Measurements from ENCODE around the gene PTDSS2. TPM values are rescaled to one million over a fixed set of nuclear protein-coding genes. Genes with fewer than 3 reads are reported as not detected.

Gene PTDSS2
- total RNA-seq, 2 experiments from 2014 or later, result 14.8 to 18.8 TPM

GRCh38 chr11:416051-416756 is 33.9 kb upstream of the PTDSS2 start:
- DNase-seq, result peak; percentile 41
- POLR2A ChIA-PET, result interaction anchor here (1.2 to 1.6 kb wide), 2 partner anchors 9 to 10 kb away, joined by 3 to 7 read pairs; no protein-coding TSS in a partner anchor
- CTCF ChIA-PET, result interaction anchor here (0.8 to 1.6 kb wide), 5 partner anchors 10 to 33 kb away, joined by 3 to 5 read pairs (median 4); partner anchors contain the start of gene PTDSS2
- intact Hi-C loops (cut with DNase I, micrococcal nuclease), result loop anchor here in 1 of 2 experiments (2.0 kb wide), 1 partner anchor 91 kb away; the partner anchor contains the start of gene RNH1
- H3K9me3 Mint-ChIP-seq (ENCODE audit: low read depth), result no peaks in the 10 kb centered on the region
- H3K4me1 Mint-ChIP-seq, result peaks cover 32% of the 10 kb centered on the region
- no peaks in the 10 kb centered on the region for H3K27me3 Mint-ChIP-seq
- H3K36me3 Mint-ChIP-seq (ENCODE audit: low read depth), result no peaks in the 10 kb centered on the region
- peak overlapping the region; percentile 85 for H3K4me3 Mint-ChIP-seq
- H3K27ac Mint-ChIP-seq, result peak overlapping the region; percentile 74
- peak; percentile 1 for ATAC-seq

- Mint-ChIP-seq H3K27ac (no peak overlapping the region), H3K36me3 (ENCODE audit: low read depth) (no peaks in the 10 kb centered on the region), H3K4me1 (peaks cover 32% of the 10 kb centered on the region), H3K9me3 (ENCODE audit: low read depth) (no peaks in the 10 kb centered on the region), H3K4me3 (peak overlapping the region; percentile 85), H3K27me3 (no peaks in the 10 kb centered on the region)
- CTCF ChIA-PET, result interaction anchor here (0.8 to 1.2 kb wide), 4 partner anchors 10 to 33 kb away, joined by 3 to 5 read pairs (median 4); partner anchors contain the start of gene PTDSS2
- ATAC-seq (peak; percentile 20), DNase-seq (peak; percentile 60)
- intact Hi-C loops (cut with DNase I, micrococcal nuclease), result loop anchor here in 1 of 2 experiments (2.0 kb wide), 1 partner anchor 90 kb away; the partner anchor contains the start of gene RNH1
- POLR2A ChIA-PET, result interaction anchor here (1.2 to 1.6 kb wide), 2 partner anchors 10 to 11 kb away, joined by 3 to 7 read pairs; no protein-coding TSS in a partner anchor
Measured at GRCh38 chr11:416757-417621, 33.1 kb upstream of the PTDSS2 start.

- no peak overlapping the region for H3K27ac Mint-ChIP-seq
- no peaks in the 10 kb centered on the region for H3K27me3 Mint-ChIP-seq
- intact Hi-C loops (cut with DNase I, micrococcal nuclease), result loop anchor here in 1 of 2 experiments (2.0 kb wide), 1 partner anchor 89 kb away; the partner anchor contains the start of gene RNH1
- POLR2A ChIA-PET, result interaction anchor here (1.2 kb wide), 1 partner anchor 12 kb away, joined by 3 read pairs; no protein-coding TSS in a partner anchor
- CTCF ChIA-PET, result no interaction called here
- peaks cover 30% of the 10 kb centered on the region for H3K4me1 Mint-ChIP-seq
- peak overlapping the region; percentile 51 for H3K4me3 Mint-ChIP-seq
- H3K9me3 Mint-ChIP-seq (ENCODE audit: low read depth), result no peaks in the 10 kb centered on the region
- no peaks in the 10 kb centered on the region for H3K36me3 Mint-ChIP-seq (ENCODE audit: low read depth)
- ATAC-seq, result no peak
- peak; percentile 9 for DNase-seq
Measured at GRCh38 chr11:417652-418342, 32.3 kb upstream of the PTDSS2 start.

GRCh38 chr11:418343-419247 is 31.5 kb upstream of the PTDSS2 start:
- Mint-ChIP-seq H3K4me1 (peaks cover 22% of the 10 kb centered on the region), H3K4me3 (peak overlapping the region; percentile 10), H3K27me3 (no peaks in the 10 kb centered on the region), H3K36me3 (ENCODE audit: low read depth) (no peaks in the 10 kb centered on the region), H3K9me3 (ENCODE audit: low read depth) (no peaks in the 10 kb centered on the region), H3K27ac (no peak overlapping the region)
- intact Hi-C loops (cut with DNase I, micrococcal nuclease), result no loop called here
- DNase-seq (peak; percentile 22), ATAC-seq (no peak)
- CTCF ChIA-PET, result no interaction called here
- POLR2A ChIA-PET, result no interaction called here

- DNase-seq, result peak; percentile 6
- POLR2A ChIA-PET, result no interaction called here
- H3K27ac Mint-ChIP-seq, result no peak overlapping the region
- CTCF ChIA-PET, result no interaction called here
- H3K27me3 Mint-ChIP-seq, result no peaks in the 10 kb centered on the region
- peaks cover 2% of the 10 kb centered on the region for H3K36me3 Mint-ChIP-seq (ENCODE audit: low read depth)
- H3K4me1 Mint-ChIP-seq, result peaks cover 19% of the 10 kb centered on the region
- intact Hi-C loops (cut with DNase I, micrococcal nuclease), result no loop called here
- no peak for ATAC-seq
- H3K9me3 Mint-ChIP-seq (ENCODE audit: low read depth), result no peaks in the 10 kb centered on the region
- no peak overlapping the region for H3K4me3 Mint-ChIP-seq
Measured at GRCh38 chr11:419248-420005, 30.7 kb upstream of the PTDSS2 start.

GRCh38 chr11:420054-420910 is 29.8 kb upstream of the PTDSS2 start:
- Mint-ChIP-seq H3K27ac (no peak overlapping the region), H3K36me3 (ENCODE audit: low read depth) (peaks cover 8% of the 10 kb centered on the region), H3K4me1 (peaks cover 11% of the 10 kb centered on the region), H3K9me3 (ENCODE audit: low read depth) (no peaks in the 10 kb centered on the region), H3K4me3 (no peak overlapping the region), H3K27me3 (no peaks in the 10 kb centered on the region)
- ChIA-PET POLR2A (no interaction called here), CTCF (no interaction called here)
- intact Hi-C loops (cut with DNase I, micrococcal nuclease), result no loop called here
- peak; percentile 4 for DNase-seq
- no peak for ATAC-seq

GRCh38 chr11:420911-421321 is 29.2 kb upstream of the PTDSS2 start:
- CTCF ChIA-PET, result no interaction called here
- Mint-ChIP-seq H3K4me1 (peaks cover 5% of the 10 kb centered on the region), H3K27me3 (no peaks in the 10 kb centered on the region), H3K27ac (no peak overlapping the region), H3K36me3 (ENCODE audit: low read depth) (peaks cover 10% of the 10 kb centered on the region), H3K9me3 (ENCODE audit: low read depth) (no peaks in the 10 kb centered on the region), H3K4me3 (no peak overlapping the region)
- no peak for ATAC-seq
- POLR2A ChIA-PET, result no interaction called here
- DNase-seq, result no peak
- intact Hi-C loops (cut with DNase I, micrococcal nuclease), result no loop called here

GRCh38 chr11:422249-422656 is 27.8 kb upstream of the PTDSS2 start:
- peak; percentile 3 for DNase-seq
- H3K27ac Mint-ChIP-seq, result no peak overlapping the region
- CTCF ChIA-PET, result interaction anchor here (0.8 to 1.2 kb wide), 3 partner anchors 19 to 200 kb away, joined by 3 to 4 read pairs (median 3); partner anchors contain the start of gene ANO9
- POLR2A ChIA-PET, result no interaction called here
- no peak overlapping the region for H3K4me3 Mint-ChIP-seq
- no peaks in the 10 kb centered on the region for H3K9me3 Mint-ChIP-seq (ENCODE audit: low read depth)
- intact Hi-C loops (cut with DNase I, micrococcal nuclease), result no loop called here
- peaks cover 13% of the 10 kb centered on the region for H3K36me3 Mint-ChIP-seq (ENCODE audit: low read depth)
- no peaks in the 10 kb centered on the region for H3K27me3 Mint-ChIP-seq
- no peak for ATAC-seq
- H3K4me1 Mint-ChIP-seq, result no peaks in the 10 kb centered on the region

GRCh38 chr11:424232-424631 is 25.8 kb upstream of the PTDSS2 start:
- Mint-ChIP-seq H3K27me3 (no peaks in the 10 kb centered on the region), H3K27ac (no peak overlapping the region), H3K9me3 (ENCODE audit: low read depth) (no peaks in the 10 kb centered on the region), H3K4me3 (no peak overlapping the region), H3K4me1 (no peaks in the 10 kb centered on the region), H3K36me3 (ENCODE audit: low read depth) (peaks cover 14% of the 10 kb centered on the region)
- ATAC-seq (no peak), DNase-seq (no peak)
- intact Hi-C loops (cut with DNase I, micrococcal nuclease), result no loop called here
- POLR2A ChIA-PET, result no interaction called here
- CTCF ChIA-PET, result interaction anchor here (1.1 kb wide), 1 partner anchor 25 kb away, joined by 3 read pairs; no protein-coding TSS in a partner anchor

Measured in activated CD4-positive, alpha-beta T cell treated with anti-CD3 and anti-CD28 coated beads for 36 hours (primary cell).